ENCODE results near the gene INAVA.
"Not testable (repeated sequence)": the region's sequence is repeated elsewhere in the genome, so short reads cannot be mapped to it uniquely, and the experiment has no call there.

GRCh38 chr1:200962151-200962550, 67.5 kb downstream of the INAVA start:
- TF ChIP-seq CTCF (IDR thresholded peaks at IDR 0.05); ZFX (IDR thresholded peaks at IDR 0.05; ENCODE audit: borderline replicate concordance): not testable (repeated sequence)
